DND-41 (cell line): Measurements from ENCODE around the gene CASP2.

ENCODE experiments used
- ATAC-seq: fragments of 200-7000 bp; cut with Tn5 transposase; 3 replicates; pipeline ENCODE4 v1.9.1; 2021; ENCODE audit warnings: low read depth; ENCODE audit not compliant: insufficient read depth
- DNase-seq: peaks from one replicate; pipeline ENCODE4 v3.0.0-alpha.2; 2020
- H2AFZ ChIP-seq: 2 replicates; pipeline ENCODE4 v1.6.0; 2012; ENCODE audit warnings: low read depth, low read length
- H3K27ac ChIP-seq: 2 replicates; pipeline ENCODE4 v1.5.1; 2012; ENCODE audit warnings: low read length, inconsistent platforms
- H3K27me3 ChIP-seq: fragments of 200-600 bp; sonication (generic); 2 replicates; pipeline ENCODE4 v1.6.0; 2012; ENCODE audit warnings: low read length, mild to moderate bottlenecking, inconsistent platforms; ENCODE audit not compliant: insufficient read depth, poor library complexity
- H3K36me3 ChIP-seq: 2 replicates; pipeline ENCODE4 v1.5.1; 2012; ENCODE audit warnings: low read length, inconsistent platforms; ENCODE audit not compliant: insufficient read depth
- H3K4me1 ChIP-seq: 2 replicates; pipeline ENCODE4 v1.5.1; 2012; ENCODE audit warnings: mild to moderate bottlenecking, low read length; ENCODE audit not compliant: insufficient read depth
- H3K4me2 ChIP-seq: 2 replicates; pipeline ENCODE4 v1.6.0; 2012; ENCODE audit warnings: mild to moderate bottlenecking, moderate library complexity, low read length, inconsistent platforms; ENCODE audit not compliant: insufficient read depth
- H3K4me3 ChIP-seq, 2 experiments: fragments of 200-600 bp in 1 of 2; shearing (Covaris generic) in 1 of 2; 2 replicates each; pipeline ENCODE4 v1.5.1; 2012 to 2016; ENCODE audit warnings: inconsistent platforms in 2 of 2, low read length in 2 of 2, mild to moderate bottlenecking in 2 of 2, low read depth in 1 of 2, moderate library complexity in 1 of 2
- H3K79me2 ChIP-seq: 2 replicates; pipeline ENCODE4 v1.6.0; 2012; ENCODE audit warnings: low read length, inconsistent platforms; ENCODE audit not compliant: insufficient read depth
- H3K9ac ChIP-seq: 2 replicates; pipeline ENCODE4 v1.6.0; 2012; ENCODE audit warnings: low read depth, mild to moderate bottlenecking, inconsistent platforms, low read length, moderate library complexity
- H3K9me3 ChIP-seq: 2 replicates; pipeline ENCODE4 v1.5.1; 2012; ENCODE audit warnings: low read length, moderate library complexity, mild to moderate bottlenecking, inconsistent platforms; ENCODE audit not compliant: insufficient read depth, severe bottlenecking
- H4K20me1 ChIP-seq: 2 replicates; pipeline ENCODE4 v1.6.0; 2012; ENCODE audit warnings: low read length; ENCODE audit not compliant: insufficient read depth
- CTCF ChIP-seq: IDR thresholded peaks from 2 replicates; pipeline ENCODE4 v1.5.1; 2012; ENCODE audit warnings: borderline replicate concordance, low read length, moderate library complexity, mild to moderate bottlenecking; ENCODE audit not compliant: poor library complexity, severe bottlenecking; ENCODE audit errors: extremely low read depth
- EZH2 ChIP-seq: IDR thresholded peaks from 3 replicates; pipeline ENCODE4 v1.6.1; 2012; ENCODE audit warnings: borderline replicate concordance, low read depth, mild to moderate bottlenecking, moderate library complexity, low read length, inconsistent platforms; ENCODE audit not compliant: severe bottlenecking

Gene CASP2

GRCh38 chr7:143272871-143273270 lies 15.3 kb upstream of the CASP2 start:
- TF ChIP-seq EZH2 = no peak
- TF ChIP-seq CTCF = no peak
- no peak overlapping the region for H2AFZ ChIP-seq
- H3K27ac ChIP-seq = no peak overlapping the region
- H3K36me3 ChIP-seq = peaks cover 19% of the 10 kb centered on the region
- no peak overlapping the region for H3K4me3 ChIP-seq
- ATAC-seq = no peak
- H4K20me1 ChIP-seq = no peaks in the 10 kb centered on the region
- no peak overlapping the region for H3K4me2 ChIP-seq
- no peaks in the 10 kb centered on the region for H3K9me3 ChIP-seq
- no peak overlapping the region for H3K9ac ChIP-seq
- H3K4me1 ChIP-seq = no peaks in the 10 kb centered on the region
- H3K27me3 ChIP-seq = no peaks in the 10 kb centered on the region
- no peaks in the 10 kb centered on the region for H3K79me2 ChIP-seq
- DNase-seq = no peak

GRCh38 chr7:143279186-143280098 lies 8.7 kb upstream of the CASP2 start:
- ATAC-seq (no peak), DNase-seq (no peak)
- Histone ChIP-seq H4K20me1 (no peaks in the 10 kb centered on the region), H3K9me3 (no peaks in the 10 kb centered on the region), H3K36me3 (no peaks in the 10 kb centered on the region), H3K79me2 (no peaks in the 10 kb centered on the region), H3K4me2 (no peak overlapping the region), H3K27ac (no peak overlapping the region), H3K27me3 (no peaks in the 10 kb centered on the region), H3K9ac (no peak overlapping the region), H3K4me1 (peaks cover 5% of the 10 kb centered on the region; the same call in 1 of the 2 replicates), H2AFZ (no peak overlapping the region), H3K4me3 (no peak overlapping the region)
- no peak for TF ChIP-seq CTCF
- TF ChIP-seq EZH2 = no peak

- Histone ChIP-seq H4K20me1 (no peaks in the 10 kb centered on the region), H3K4me2 (no peak overlapping the region), H3K4me1 (peaks cover 5% of the 10 kb centered on the region; the same call in 1 of the 2 replicates), H3K4me3 (no peak overlapping the region), H3K27ac (no peak overlapping the region), H2AFZ (no peak overlapping the region), H3K27me3 (no peaks in the 10 kb centered on the region), H3K9me3 (no peaks in the 10 kb centered on the region), H3K79me2 (no peaks in the 10 kb centered on the region), H3K36me3 (no peaks in the 10 kb centered on the region), H3K9ac (no peak overlapping the region)
- DNase-seq (no peak), ATAC-seq (no peak)
- TF ChIP-seq CTCF (no peak), EZH2 (no peak)
Observed at GRCh38 chr7:143280160-143280559, 8.0 kb upstream of the CASP2 start.
